Left ventricle myocardium inferior (tissue), 1 donor: ENCODE results near the gene CYB561D2. TPM values are rescaled to one million over a fixed set of nuclear protein-coding genes. Genes with fewer than 3 reads are reported as not detected.

ENCODE experiments used
- DNase-seq: peaks from one replicate; pipeline ENCODE4 v3.0.0-alpha.2; 2020
- H3K27ac ChIP-seq: fragments of 200-600 bp; replicated peaks from 2 replicates; pipeline ENCODE4 v1.8.0; 2021
- H3K27me3 ChIP-seq: fragments of 200-600 bp; 2 replicates; pipeline ENCODE4 v1.8.0; 2021; ENCODE audit warnings: low read depth
- H3K36me3 ChIP-seq: fragments of 200-600 bp; 2 replicates; pipeline ENCODE4 v1.8.0; 2021
- H3K4me1 ChIP-seq: fragments of 200-600 bp; 2 replicates; pipeline ENCODE4 v1.8.0; 2021
- H3K4me3 ChIP-seq: fragments of 200-600 bp; 2 replicates; pipeline ENCODE4 v1.8.0; 2021; ENCODE audit warnings: mild to moderate bottlenecking, moderate library complexity
- H3K9me3 ChIP-seq: fragments of 200-600 bp; replicated peaks from 2 replicates; pipeline ENCODE4 v1.8.0; 2021
- CTCF ChIP-seq: fragments of 200-600 bp; IDR thresholded peaks from 2 replicates; pipeline ENCODE4 v1.8.0; 2021; ENCODE audit warnings: antibody characterized with exemption, mild to moderate bottlenecking, borderline replicate concordance
- intact Hi-C: fragments of 100-400 bp; cut with micrococcal nuclease; formaldehyde crosslinking; loops from one replicate; pipeline ENCODE4 v1.11.0; 2022
- total RNA-seq: library from RNA; stranded (reverse); fragmentation: NEBNext Ultra II Directional; extraction: Animal tissue kit (Norgen Biotek cat#: 25700); gene quantifications from one replicate; pipeline ENCODE4 v1.2.1, GENCODE V29; 2021
- donor health status: DM: no; HTN: yes; CAD: no; lungs with severe emphysema.

CYB561D2 gene
- total RNA-seq, 1 donor from 2014 or later: 7.0 TPM

DNA sequence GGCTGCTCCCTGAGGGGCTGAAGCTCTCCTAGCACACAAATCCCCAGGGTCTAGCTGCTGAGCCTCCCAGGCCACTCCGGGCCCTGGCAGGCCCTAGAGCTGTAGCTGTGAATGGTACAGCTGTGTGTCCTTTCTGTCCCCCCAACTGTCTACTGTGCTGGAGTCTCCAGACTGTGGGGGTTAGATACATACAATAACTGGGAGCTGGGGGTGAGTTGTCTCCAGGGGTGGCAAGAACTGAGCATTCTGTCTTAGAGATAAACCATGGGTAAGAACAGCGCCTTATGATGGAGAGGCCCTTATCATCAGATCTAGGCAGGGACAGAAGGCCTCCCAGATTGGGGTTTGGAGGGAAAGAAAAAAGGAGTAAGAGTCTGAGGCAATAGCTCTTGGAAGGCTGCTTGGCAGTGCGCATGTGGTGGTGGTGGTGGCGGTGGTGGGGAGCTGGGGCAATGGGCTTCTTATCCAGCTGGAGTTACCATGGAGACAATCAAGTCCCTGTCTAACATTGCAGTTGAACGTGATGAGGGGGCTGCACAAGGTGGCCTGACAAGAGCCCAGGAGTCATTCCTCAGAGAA, 3.6 kb downstream of the CYB561D2 start:
- H3K4me3 ChIP-seq: no peak overlapping the region
- TF ChIP-seq CTCF: no peak
- no peaks in the 10 kb centered on the region for H3K27me3 ChIP-seq
- DNase-seq: no peak
- no peaks in the 10 kb centered on the region for H3K9me3 ChIP-seq
- peaks cover 89% of the 10 kb centered on the region for H3K4me1 ChIP-seq
- H3K36me3 ChIP-seq: peaks cover 53% of the 10 kb centered on the region
- intact Hi-C loops: no loop called here
- H3K27ac ChIP-seq: no peak overlapping the region

- no peak for TF ChIP-seq CTCF
- Histone ChIP-seq H3K27ac (no peak overlapping the region), H3K9me3 (no peaks in the 10 kb centered on the region), H3K4me3 (no peak overlapping the region), H3K27me3 (no peaks in the 10 kb centered on the region), H3K4me1 (peaks cover 86% of the 10 kb centered on the region), H3K36me3 (peaks cover 53% of the 10 kb centered on the region)
- intact Hi-C loops: no loop called here
- DNase-seq: no peak
These were observed 4.2 kb downstream of the CYB561D2 start for GRCh38 chr3:50354850-50355249.

GRCh38 chr3:50355829-50356552, 5.3 kb downstream of the CYB561D2 start:
- Histone ChIP-seq H3K27ac (peak overlapping the region; percentile 92), H3K4me3 (peak overlapping the region; percentile 88), H3K4me1 (peaks cover 82% of the 10 kb centered on the region), H3K27me3 (no peaks in the 10 kb centered on the region), H3K9me3 (no peaks in the 10 kb centered on the region), H3K36me3 (peaks cover 53% of the 10 kb centered on the region)
- DNase-seq: no peak
- intact Hi-C loops: no loop called here
- TF ChIP-seq CTCF: no peak

- H3K36me3 ChIP-seq: peaks cover 53% of the 10 kb centered on the region
These were observed 5.9 kb downstream of the CYB561D2 start for GRCh38 chr3:50356553-50356952.

DNA sequence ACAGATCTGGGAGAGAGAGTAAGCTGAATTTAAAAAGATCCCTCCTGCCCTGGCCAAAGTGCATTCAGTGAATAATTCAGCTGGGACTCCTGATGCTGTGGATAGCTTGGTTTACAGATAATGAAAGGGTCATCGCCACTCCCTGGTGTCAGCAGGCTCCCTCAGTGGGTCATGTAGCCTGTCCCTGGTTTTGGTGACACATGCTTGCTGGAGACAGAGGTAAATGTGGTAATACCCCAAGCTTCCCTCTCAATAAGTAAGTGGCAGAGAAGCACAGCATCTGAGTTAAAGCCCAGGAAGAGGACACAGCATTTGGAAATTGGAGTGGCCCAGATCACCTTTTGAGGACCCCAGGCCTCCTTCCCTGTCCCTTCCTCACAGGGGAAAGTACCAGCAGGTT, 6.8 kb downstream of the CYB561D2 start:
- Histone ChIP-seq H3K36me3 (peaks cover 53% of the 10 kb centered on the region), H3K4me1 (peaks cover 70% of the 10 kb centered on the region), H3K27ac (peak overlapping the region; percentile 92), H3K27me3 (no peaks in the 10 kb centered on the region), H3K4me3 (peak overlapping the region; percentile 88), H3K9me3 (no peaks in the 10 kb centered on the region)
- no peak for DNase-seq
- intact Hi-C loops: no loop called here
- TF ChIP-seq CTCF: no peak

More at GRCh38 chr3:50356553-50356952, 5.9 kb downstream of the CYB561D2 start:
- Histone ChIP-seq H3K4me3 (peak overlapping the region; percentile 88), H3K4me1 (peaks cover 76% of the 10 kb centered on the region), H3K9me3 (no peaks in the 10 kb centered on the region), H3K27me3 (no peaks in the 10 kb centered on the region), H3K27ac (peak overlapping the region; percentile 92)
- no peak for TF ChIP-seq CTCF
- intact Hi-C loops: no loop called here
- DNase-seq: peak; percentile 31
